Measurements from ENCODE around the gene KRTAP10-9. TPM values are rescaled to one million over a fixed set of nuclear protein-coding genes. Genes with fewer than 3 reads are reported as not detected.
"Not testable (repeated sequence)": the region's sequence is repeated elsewhere in the genome, so short reads cannot be mapped to it uniquely, and the experiment has no call there.

The KRTAP10-9 gene
- total and polyA plus RNA-seq, 2 donors (not counting 1 experiment from before 2014, with no cell fraction given), result not detected

DNA sequence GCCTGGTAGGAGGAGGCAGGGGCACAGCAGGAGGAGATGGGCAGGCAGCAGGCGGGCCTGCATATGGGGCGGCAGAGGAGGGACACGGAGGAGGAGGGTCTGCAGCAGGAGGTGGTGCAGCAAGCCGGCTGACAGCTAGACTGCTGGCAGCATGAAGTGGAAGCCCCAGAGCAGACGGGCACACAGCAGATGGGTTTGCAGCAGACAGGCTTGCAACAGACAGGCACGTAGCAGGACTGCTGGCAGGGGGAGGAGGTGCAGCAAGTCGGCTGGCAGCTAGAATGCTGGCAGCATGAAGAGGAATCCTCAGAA, 47.1 kb upstream of the KRTAP10-9 start:
- no peaks in the 10 kb centered on the region for H4K20me1 ChIP-seq (ENCODE audit: control insufficient read depth, extremely low read depth, insufficient read depth, low read length)
- DNase-seq (ENCODE audit: low read depth in 2 of 2), result no peak
- H3K9ac ChIP-seq (ENCODE audit: insufficient read depth, low read length), result no peak overlapping the region
- H3K79me2 ChIP-seq (ENCODE audit: control insufficient read depth, insufficient read depth, low read length), result no peaks in the 10 kb centered on the region
- no peak overlapping the region for H2AFZ ChIP-seq (ENCODE audit: low read length)
- H3K4me2 ChIP-seq (ENCODE audit: extremely low read depth, insufficient read depth, low read length), result no peak overlapping the region
- H3K36me3 ChIP-seq (ENCODE audit: control insufficient read depth, insufficient read depth, low read length), result no peaks in the 10 kb centered on the region
- H3K27ac ChIP-seq (ENCODE audit: insufficient read depth, low read length), result no peak overlapping the region
- no peak overlapping the region for H3K4me3 ChIP-seq (replicated peaks in 1 of 4; ENCODE audit: control extremely low read depth in 1 of 4, insufficient read depth in 1 of 4, low read depth in 3 of 4, low read length in 4 of 4)
- no peaks in the 10 kb centered on the region for H3K27me3 ChIP-seq (ENCODE audit: control insufficient read depth, insufficient read depth, low read length)
- TF ChIP-seq, protein P1, sequence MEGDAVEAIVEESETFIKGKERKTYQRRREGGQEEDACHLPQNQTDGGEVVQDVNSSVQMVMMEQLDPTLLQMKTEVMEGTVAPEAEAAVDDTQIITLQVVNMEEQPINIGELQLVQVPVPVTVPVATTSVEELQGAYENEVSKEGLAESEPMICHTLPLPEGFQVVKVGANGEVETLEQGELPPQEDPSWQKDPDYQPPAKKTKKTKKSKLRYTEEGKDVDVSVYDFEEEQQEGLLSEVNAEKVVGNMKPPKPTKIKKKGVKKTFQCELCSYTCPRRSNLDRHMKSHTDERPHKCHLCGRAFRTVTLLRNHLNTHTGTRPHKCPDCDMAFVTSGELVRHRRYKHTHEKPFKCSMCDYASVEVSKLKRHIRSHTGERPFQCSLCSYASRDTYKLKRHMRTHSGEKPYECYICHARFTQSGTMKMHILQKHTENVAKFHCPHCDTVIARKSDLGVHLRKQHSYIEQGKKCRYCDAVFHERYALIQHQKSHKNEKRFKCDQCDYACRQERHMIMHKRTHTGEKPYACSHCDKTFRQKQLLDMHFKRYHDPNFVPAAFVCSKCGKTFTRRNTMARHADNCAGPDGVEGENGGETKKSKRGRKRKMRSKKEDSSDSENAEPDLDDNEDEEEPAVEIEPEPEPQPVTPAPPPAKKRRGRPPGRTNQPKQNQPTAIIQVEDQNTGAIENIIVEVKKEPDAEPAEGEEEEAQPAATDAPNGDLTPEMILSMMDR (conservative IDR thresholded peaks at IDR 0.05 in 1 of 2, IDR thresholded peaks at IDR 0.05 in 1 of 2; ENCODE audit: low read depth in 1 of 2, low read length in 2 of 2), result no peak
- TF ChIP-seq EZH2 (IDR thresholded peaks at IDR 0.05; ENCODE audit: low read length, missing control alignments), result no peak
- H3K4me1 ChIP-seq (ENCODE audit: control insufficient read depth, extremely low read depth, insufficient read depth, low read length), result no peaks in the 10 kb centered on the region
- H3K9me3 ChIP-seq (ENCODE audit: control insufficient read depth, insufficient read depth, low read depth, low read length), result no peaks in the 10 kb centered on the region

DNA sequence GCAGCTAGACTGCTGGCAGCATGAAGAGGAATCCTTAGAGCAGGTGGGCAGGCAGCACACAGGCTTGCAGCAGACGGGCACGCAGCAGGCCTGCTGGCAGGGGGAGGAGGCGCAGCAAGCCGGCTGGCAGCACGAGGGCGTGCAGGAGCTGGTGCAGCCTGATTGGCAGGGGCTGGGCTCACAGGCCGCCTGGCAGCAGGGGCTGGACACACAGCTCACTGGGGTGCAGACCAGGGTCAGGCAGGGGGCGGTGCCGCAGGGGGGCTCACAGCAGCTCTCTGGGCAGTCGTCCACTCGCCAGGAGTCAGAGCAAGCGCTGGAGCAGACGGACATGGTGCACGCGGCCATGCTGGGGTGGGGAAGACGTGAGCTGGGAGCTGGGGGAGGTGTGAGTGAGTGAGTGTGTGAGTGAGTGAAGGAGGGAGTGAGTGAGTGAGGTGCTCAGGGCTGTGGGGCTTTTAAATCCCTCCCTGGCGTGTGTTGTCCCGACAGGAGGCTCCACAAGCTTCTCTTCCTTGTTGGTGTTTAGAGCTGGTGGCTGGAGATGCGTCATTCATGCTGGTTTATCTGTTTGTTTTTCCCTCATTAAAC, 46.6 kb upstream of the KRTAP10-9 start, which contains the start of gene KRTAP10-5:
Gene KRTAP10-5 (minus strand): TSS at position 374 of the 591 bp plus-strand sequence. CDS start 26 bp downstream, at position 348.
- H3K27me3 ChIP-seq (ENCODE audit: control insufficient read depth, insufficient read depth, low read length); H3K79me2 ChIP-seq (ENCODE audit: control insufficient read depth, insufficient read depth, low read length); H2AFZ ChIP-seq (ENCODE audit: low read length); DNase-seq (ENCODE audit: low read depth in 2 of 2); H3K36me3 ChIP-seq (ENCODE audit: control insufficient read depth, insufficient read depth, low read length); H3K9me3 ChIP-seq (ENCODE audit: control insufficient read depth, insufficient read depth, low read depth, low read length); H3K27ac ChIP-seq (ENCODE audit: insufficient read depth, low read length); H3K9ac ChIP-seq (ENCODE audit: insufficient read depth, low read length); H3K4me3 ChIP-seq (replicated peaks in 1 of 4; ENCODE audit: control extremely low read depth in 1 of 4, insufficient read depth in 1 of 4, low read depth in 3 of 4, low read length in 4 of 4); H3K4me1 ChIP-seq (ENCODE audit: control insufficient read depth, extremely low read depth, insufficient read depth, low read length); H3K4me2 ChIP-seq (ENCODE audit: extremely low read depth, insufficient read depth, low read length); H4K20me1 ChIP-seq (ENCODE audit: control insufficient read depth, extremely low read depth, insufficient read depth, low read length): not testable (repeated sequence)

DNA sequence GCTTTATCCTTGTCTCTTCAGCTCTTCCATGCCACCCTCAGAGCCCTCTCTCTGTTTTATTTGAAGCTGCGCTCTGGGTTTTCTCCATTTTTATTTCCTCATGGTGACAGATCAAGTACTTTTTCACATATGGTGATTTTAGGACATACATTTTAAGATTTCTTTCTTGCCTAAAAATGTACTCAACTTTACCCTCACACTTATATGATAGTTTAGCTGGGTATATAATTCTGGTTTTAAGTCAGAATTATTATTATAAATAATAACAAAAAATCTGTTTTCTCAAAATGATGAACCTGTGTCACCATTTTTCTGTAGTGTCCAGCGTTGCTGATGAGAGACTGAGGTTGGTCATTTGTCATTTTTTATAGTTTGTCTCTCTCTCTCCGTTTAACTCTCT, 45.7 kb upstream of the KRTAP10-9 start:
- H2AFZ ChIP-seq (ENCODE audit: low read length), result no peak overlapping the region
- no peaks in the 10 kb centered on the region for H3K27me3 ChIP-seq (ENCODE audit: control insufficient read depth, insufficient read depth, low read length)
- H3K79me2 ChIP-seq (ENCODE audit: control insufficient read depth, insufficient read depth, low read length), result no peaks in the 10 kb centered on the region
- H3K4me3 ChIP-seq (replicated peaks in 1 of 4; ENCODE audit: control extremely low read depth in 1 of 4, insufficient read depth in 1 of 4, low read depth in 3 of 4, low read length in 4 of 4), result no peak overlapping the region
- H3K36me3 ChIP-seq (ENCODE audit: control insufficient read depth, insufficient read depth, low read length), result no peaks in the 10 kb centered on the region
- no peak overlapping the region for H3K9ac ChIP-seq (ENCODE audit: insufficient read depth, low read length)
- no peaks in the 10 kb centered on the region for H4K20me1 ChIP-seq (ENCODE audit: control insufficient read depth, extremely low read depth, insufficient read depth, low read length)
- no peaks in the 10 kb centered on the region for H3K4me1 ChIP-seq (ENCODE audit: control insufficient read depth, extremely low read depth, insufficient read depth, low read length)
- no peaks in the 10 kb centered on the region for H3K9me3 ChIP-seq (ENCODE audit: control insufficient read depth, insufficient read depth, low read depth, low read length)
- TF ChIP-seq, protein P1 (conservative IDR thresholded peaks at IDR 0.05 in 1 of 2, IDR thresholded peaks at IDR 0.05 in 1 of 2; ENCODE audit: low read depth in 1 of 2, low read length in 2 of 2), result no peak
- no peak for TF ChIP-seq EZH2 (IDR thresholded peaks at IDR 0.05; ENCODE audit: low read length, missing control alignments)
- no peak overlapping the region for H3K27ac ChIP-seq (ENCODE audit: insufficient read depth, low read length)
- no peak for DNase-seq (ENCODE audit: low read depth in 2 of 2)
- no peak overlapping the region for H3K4me2 ChIP-seq (ENCODE audit: extremely low read depth, insufficient read depth, low read length)

Data from fibroblast of lung (primary cell).